PC-9 (cell line): Measurements from ENCODE around the gene KDM5A.

ENCODE experiments used
- EZH2 ChIP-seq: fragments of 200-600 bp; sonication (generic); IDR thresholded peaks from 2 replicates; pipeline ENCODE4 v1.8.0; 2017; ENCODE audit warnings: antibody characterized with exemption, low read depth
- TF ChIP-seq, protein P1 (sequence below): fragments of 200-600 bp; sonication (generic); conservative IDR thresholded peaks from 2 replicates; pipeline ENCODE4 v1.6.1; 2017; ENCODE audit warnings: mixed run types, antibody characterized with exemption, mild to moderate bottlenecking, moderate library complexity

DNA sequence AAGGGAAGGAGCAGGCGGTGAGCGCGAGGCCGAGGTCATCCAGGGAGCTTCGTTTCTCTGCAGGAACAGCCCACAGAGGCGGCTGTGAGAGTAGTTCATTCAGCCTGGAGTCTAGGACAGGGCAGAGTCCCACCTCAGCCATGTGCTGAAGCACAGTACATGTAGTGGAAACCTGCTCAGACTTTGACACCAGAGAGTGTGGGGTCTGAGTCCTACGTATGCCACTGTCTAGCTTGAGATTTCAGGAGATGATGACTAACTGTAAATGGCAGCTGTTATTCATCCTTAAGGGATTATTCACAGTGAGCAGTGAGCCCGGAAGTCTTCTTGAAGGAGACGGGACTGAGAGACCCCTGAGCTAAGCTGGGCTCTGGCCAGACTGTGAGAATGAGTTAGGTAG, 125.5 kb downstream of the KDM5A start:
- TF ChIP-seq, protein P1, sequence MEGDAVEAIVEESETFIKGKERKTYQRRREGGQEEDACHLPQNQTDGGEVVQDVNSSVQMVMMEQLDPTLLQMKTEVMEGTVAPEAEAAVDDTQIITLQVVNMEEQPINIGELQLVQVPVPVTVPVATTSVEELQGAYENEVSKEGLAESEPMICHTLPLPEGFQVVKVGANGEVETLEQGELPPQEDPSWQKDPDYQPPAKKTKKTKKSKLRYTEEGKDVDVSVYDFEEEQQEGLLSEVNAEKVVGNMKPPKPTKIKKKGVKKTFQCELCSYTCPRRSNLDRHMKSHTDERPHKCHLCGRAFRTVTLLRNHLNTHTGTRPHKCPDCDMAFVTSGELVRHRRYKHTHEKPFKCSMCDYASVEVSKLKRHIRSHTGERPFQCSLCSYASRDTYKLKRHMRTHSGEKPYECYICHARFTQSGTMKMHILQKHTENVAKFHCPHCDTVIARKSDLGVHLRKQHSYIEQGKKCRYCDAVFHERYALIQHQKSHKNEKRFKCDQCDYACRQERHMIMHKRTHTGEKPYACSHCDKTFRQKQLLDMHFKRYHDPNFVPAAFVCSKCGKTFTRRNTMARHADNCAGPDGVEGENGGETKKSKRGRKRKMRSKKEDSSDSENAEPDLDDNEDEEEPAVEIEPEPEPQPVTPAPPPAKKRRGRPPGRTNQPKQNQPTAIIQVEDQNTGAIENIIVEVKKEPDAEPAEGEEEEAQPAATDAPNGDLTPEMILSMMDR: no peak
- TF ChIP-seq EZH2: no peak
